GM15510 (cell line): ENCODE results near the gene MAT2A.

Source experiments
- POLR2A ChIP-seq: IDR thresholded peaks from 3 replicates; pipeline ENCODE4 v1.6.1; 2011; ENCODE audit warnings: borderline replicate concordance; ENCODE audit not compliant: insufficient read length; ENCODE audit errors: extremely low read depth

MAT2A gene

DNA sequence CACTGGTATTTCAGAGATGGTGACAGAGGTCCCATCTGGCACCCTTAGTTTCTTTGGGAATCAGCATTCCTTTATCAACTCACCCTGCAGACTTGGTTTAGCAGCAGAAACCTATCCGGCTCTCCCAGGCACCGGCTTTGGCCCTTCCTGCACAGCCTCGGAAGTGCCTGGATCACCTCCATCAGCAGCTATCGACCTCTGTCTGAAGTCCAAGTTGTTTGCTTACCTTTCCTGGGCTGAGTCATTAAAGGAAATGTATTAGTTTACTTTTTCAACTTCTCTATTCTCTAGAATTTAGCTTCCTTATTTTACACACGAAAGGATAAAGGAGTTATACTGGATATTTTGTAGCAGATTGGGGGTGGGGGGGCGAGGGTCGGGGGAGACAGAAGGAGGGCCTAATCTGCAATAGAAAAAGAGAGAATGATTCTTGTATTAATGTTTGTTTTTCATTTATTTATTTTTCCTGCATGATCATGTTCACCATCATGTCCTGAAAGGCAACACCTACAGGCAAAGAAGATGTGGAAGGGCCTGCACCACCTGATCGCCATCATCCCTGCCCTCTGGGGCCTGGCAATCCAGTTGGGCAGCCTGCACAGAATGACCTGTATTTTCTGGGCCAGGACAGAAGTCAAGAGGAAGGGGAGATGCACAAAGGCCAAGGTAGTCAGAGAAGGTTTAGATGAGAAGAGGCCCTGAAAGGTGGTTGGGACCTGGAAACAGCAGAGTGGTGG lies 22.1 kb upstream of the MAT2A start:
- no peak for TF ChIP-seq POLR2A

DNA sequence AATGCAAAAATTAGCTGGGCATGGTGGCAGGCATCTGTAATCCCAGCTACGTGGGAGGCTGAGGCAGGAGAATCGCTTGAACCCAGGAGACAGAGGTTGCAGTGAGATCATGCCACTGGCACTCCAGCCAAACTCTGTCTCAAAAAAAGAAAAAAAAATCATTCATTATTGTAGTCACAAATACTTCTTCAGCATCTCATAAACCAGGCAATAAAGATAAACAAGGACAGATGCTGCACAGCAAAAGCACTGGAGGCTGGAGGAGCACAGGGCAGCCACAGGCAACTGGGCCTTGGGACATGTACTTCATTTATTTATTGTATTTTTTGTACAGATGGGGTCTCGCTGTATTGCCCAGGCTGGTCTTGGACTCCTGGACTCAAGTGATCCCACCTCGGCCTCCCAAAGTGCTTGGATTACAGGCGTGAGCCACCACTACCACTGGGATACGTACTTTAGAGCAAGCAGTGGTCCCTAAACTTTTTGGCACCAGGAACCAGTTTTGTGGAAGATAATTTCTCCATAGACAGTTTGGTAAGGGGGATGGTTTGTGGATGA lies 16.8 kb upstream of the MAT2A start:
- no peak for TF ChIP-seq POLR2A

DNA sequence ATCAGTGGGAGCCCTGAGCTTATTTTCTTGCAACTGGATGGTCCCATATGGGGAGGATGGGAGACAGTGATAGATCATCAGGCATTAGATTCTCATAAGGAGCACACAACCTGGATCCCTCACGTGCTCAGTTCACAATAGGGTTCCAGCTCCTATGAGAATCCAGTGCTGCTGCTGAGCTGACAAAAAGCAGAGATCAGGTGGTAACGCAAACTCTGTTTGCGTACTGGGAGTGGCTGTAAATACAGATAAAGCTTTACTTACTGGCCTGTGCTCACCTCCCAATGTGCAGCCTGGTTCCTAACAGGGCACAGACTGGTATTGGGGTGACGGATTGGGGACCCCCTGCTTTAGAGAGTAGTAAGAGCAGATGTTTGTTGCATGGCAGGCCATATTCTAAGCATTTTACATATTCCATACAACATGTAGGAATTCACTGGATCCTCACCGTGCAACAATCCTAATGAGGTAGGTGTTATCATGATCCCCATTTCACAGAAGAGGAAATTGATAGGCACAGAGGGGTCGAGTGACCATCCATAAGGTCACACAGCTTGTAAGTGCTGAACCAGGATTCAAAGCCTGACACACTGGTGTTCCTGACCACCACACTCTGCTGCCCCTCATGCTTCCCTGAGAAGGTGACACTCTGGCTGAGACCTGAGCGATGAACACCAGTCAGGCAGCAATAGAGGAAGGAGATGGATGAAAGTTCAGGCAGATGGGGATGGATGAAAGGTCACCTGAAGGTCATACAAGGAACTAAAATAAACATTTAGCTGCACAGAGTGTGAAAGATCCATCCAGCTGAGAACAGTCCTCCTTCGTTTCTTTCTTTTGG lies 15.7 kb upstream of the MAT2A start:
- TF ChIP-seq POLR2A: no peak

DNA sequence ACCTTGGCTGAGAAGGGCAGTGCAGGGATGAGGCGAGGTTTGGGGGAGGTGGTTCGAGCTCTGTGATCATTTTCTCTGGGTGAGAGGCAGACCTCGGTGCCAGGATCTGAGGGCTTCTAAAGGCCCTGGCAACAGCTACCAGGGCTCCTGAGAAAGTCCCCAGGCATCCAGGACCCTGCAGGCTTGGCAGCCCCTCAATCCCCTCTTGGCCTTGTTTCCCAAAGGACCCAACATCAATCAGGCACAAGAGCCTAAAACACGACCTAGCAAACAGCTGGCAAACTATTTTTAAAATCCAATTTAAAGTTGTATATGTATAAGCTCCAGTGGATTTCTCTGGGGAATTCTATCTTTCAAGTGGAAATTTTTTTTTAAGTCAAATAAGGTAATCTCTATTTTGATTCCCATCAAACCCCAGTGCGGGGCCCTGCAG lies 15.0 kb upstream of the MAT2A start:
- no peak for TF ChIP-seq POLR2A

DNA sequence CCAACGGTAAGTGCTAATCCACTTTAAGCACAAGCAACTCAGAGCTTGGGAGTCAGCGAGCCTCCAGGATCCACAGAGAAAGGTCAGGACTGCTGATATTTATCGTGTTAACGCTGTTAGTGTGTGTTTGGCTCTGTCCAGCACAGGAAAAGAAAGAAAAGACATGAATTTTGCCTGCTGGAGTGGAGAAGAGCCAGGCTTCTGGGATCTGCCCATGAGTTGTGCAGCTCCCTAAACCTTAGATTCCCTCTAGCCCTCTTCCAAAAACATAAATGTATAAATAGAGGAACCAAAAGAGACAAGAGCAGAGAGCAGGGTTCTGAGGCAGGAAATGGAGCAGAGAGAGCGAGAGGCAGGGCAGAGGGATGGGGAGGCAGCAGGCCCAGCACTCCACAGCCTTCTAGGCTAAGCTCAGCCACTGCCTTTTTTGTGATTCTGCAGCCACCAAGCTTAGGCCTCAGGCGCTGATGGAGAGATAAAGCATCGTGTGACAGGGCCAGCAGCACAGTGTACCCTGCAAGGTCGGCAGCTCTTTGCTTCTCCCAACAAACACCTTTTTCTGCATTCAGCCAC lies 14.5 kb upstream of the MAT2A start:
- TF ChIP-seq POLR2A: no peak

- no peak for TF ChIP-seq POLR2A
Observed at GRCh38 chr2:85525029-85525428, 13.9 kb upstream of the MAT2A start.

DNA sequence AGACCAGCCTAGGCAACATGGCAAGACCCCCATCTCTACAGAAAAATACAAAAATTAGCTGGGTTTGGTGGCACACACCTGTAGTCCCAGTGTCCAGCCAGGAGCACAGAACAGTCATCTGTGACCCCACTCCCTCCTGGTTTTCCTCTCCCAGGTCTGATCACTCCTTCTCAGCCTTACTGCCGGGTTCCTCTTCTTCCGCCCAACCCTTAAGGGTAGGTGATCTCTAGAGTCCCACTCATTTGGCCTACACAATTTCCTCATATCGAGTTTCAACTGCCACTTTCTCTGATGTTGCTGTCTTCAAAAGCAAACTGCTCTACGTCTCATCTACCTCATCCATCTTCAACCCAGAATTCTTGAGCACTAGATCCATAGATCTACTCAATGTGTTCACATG lies 13.4 kb upstream of the MAT2A start:
- TF ChIP-seq POLR2A: no peak

- TF ChIP-seq POLR2A: no peak
Observed at GRCh38 chr2:85527787-85528186, 11.2 kb upstream of the MAT2A start.

GRCh38 chr2:85528355-85528754 lies 10.6 kb upstream of the MAT2A start:
- TF ChIP-seq POLR2A: no peak

DNA sequence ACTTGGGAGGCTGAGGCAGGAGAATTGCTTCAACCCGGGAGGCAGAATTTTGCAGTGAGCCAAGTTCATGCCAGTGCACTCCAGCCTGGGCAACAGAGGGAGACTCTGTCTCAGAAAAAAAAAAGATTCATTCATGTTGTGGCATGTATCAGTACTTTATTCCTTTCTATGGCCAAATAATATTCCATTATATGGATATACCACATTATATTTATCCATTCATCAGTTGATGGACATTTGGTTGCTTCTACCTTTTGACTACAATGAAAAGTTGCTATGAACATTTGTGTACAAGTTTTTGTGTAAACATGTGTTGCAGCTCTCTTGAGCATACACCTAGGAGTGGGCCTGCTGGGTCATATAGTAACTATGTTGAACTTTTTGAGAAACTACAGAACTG lies 9.2 kb upstream of the MAT2A start:
- TF ChIP-seq POLR2A: no peak

DNA sequence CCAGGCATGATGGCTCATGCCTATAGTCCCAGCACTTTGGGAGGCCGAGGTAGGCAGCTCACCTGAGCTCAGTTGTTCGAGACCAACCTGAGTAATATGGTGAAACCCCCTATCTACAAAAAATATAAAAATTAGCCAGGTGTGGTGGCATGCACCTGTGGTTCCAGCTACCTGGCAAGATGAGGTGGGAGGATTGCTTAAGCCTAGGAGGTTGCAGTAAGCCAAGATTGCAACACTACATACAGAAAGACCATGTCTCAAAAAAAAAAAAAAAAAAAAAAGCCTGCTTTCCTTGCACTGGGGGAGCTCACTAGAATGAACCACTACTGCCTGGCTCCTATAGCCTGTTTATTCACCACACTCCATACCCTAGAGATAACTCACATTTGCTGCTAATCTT lies 7.4 kb upstream of the MAT2A start:
- no peak for TF ChIP-seq POLR2A

GRCh38 chr2:85534099-85534498 lies 4.9 kb upstream of the MAT2A start:
- TF ChIP-seq POLR2A: no peak

- no peak for TF ChIP-seq POLR2A
Observed at GRCh38 chr2:85534881-85535280, 4.1 kb upstream of the MAT2A start.

- TF ChIP-seq POLR2A: no peak
Observed at GRCh38 chr2:85536479-85536878, 2.5 kb upstream of the MAT2A start.
